Colon (tissue), 2 donors: ENCODE data around the gene SH2D3A.

Experiments
- FAIRE-seq: peaks from 2 replicates; lab custom pipeline; 2012; peaks lifted over from hg19 to GRCh38; lab: Jason Lieb, UNC
- donor health status: control.
- donor health status: control.

The SH2D3A gene

DNA sequence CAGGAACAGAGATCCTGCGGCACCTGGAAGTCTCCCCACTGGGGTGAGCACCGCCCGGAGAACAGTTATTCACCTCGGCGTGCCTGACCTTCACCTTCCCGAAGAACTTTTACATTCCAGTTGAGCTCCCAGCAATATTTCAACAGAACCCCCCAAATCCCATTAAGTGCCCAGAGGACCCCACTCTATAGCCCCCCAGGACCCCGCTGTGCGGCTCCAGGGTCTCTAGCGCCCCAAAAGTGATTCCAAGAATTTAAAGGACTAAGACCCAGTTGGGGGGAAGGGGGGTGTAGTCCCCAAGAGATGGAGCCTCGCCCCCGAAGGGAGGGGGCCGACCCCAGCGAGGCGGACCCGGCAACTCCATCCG lies 30.3 kb downstream of the SH2D3A start:
- no peak for FAIRE-seq

GRCh38 chr19:6736169-6736916 lies 30.9 kb downstream of the SH2D3A start:
- no peak for FAIRE-seq

DNA sequence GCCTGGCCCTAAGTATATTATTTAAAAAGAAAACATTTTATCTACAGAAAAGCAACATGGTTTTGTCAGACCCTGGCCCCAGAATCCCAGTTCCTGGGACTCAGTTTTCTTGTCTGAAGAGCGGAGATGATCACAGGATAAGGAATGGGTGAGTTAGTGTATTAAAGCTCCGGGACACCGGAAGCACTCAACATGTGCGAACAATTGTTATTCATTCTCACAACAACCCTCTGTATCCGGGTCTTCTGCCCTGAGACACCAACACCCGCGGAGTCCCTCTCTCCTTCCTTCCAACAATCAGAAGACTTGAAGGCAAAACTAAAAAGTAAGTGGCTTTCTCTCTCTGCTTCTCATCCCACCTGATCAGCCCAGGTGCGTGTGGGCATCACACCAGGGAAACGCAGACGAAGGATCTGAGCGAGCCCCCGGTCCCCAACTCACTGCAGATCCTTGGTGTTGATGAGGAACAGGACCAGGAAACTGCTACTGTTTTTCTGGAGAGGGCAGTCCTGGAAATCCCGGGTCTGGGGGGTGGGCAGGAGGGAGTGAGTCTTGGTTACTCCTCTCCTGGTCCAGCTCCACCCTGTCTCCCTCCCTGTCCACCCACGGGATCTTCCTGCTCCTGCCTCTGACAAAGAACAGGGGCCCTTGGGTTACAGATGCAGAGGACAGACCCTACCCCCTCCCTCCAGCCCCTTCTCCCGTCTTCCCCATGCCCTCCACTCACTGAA lies 31.9 kb downstream of the SH2D3A start:
- no peak for FAIRE-seq

DNA sequence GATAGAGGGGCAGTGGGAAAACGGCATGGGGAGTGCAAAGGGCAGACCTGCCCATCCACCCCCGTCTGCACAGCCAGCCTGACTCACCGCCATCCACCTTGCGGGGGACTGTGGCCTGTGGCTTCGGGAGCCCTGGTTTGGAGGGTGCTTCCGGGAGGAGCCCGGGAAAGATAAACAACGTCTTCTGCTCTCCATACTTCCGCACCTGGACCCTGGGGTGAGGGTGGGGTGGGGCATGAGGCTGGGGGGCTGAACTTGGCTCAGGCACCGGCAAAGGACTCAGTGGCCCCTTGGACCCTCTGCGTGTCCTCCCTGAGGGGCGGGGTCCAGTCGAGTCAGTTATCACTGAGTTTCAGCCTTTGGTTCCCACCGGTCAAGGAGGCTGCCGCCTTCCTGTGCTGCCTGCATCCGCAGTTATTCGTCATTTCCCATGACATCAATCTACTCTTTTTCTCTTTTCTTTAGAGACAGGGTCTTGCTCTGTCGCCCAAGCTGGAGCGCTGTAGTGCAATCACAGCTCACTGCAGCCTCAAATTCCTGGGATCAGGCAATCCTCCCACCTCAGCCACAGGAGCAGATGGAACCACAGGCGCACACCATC lies 33.0 kb downstream of the SH2D3A start:
- FAIRE-seq, result no peak

- FAIRE-seq, result no peak
Observed at GRCh38 chr19:6733338-6734095, 33.7 kb downstream of the SH2D3A start.

DNA sequence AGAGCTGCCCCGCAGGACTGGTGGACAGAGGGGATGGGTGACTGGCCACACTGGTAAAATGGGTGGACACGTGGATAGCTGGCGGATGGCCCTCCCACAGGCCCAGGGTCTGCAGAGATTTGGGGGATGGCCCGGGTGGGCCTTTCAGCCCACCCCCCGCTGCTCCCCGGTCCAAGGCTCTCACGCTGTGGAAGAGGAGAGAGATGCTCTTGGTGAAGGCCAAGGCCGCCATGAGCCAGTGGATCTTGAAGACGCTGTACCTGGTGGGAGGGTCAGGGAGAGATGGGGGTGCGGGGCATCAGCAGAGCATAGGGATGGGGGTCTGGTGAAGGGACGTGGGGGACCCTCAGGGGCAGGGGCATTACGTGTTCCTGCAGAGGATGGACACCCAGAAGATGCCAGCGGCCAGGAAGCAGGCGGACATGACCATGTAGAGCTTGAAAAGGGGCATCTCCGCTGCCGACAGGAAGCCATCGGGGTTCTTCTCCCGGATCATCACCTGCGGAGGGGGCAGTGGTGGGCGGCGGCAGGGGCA lies 34.4 kb downstream of the SH2D3A start:
- no peak for FAIRE-seq

DNA sequence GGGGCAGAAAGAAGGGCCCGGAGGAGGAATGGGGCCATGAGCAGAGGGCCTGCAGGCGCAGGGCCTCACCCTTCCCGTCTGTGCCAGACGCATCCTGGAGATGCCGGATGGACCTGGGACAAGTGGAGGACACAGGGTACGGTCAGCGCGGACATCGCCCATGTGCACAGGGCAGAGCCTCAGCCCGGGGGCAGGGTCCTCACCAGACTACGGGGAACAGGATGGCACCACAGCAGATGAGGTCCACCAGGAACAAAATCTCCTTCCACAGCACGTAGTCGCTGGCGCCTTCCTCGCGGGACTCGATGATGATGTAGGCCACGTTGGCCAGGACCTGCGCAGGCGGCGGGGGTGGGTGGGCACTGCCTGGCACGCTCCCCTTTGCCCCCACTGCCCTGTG lies 35.4 kb downstream of the SH2D3A start:
- FAIRE-seq, result no peak

GRCh38 chr19:6730941-6731670 lies 36.1 kb downstream of the SH2D3A start:
- no peak for FAIRE-seq

DNA sequence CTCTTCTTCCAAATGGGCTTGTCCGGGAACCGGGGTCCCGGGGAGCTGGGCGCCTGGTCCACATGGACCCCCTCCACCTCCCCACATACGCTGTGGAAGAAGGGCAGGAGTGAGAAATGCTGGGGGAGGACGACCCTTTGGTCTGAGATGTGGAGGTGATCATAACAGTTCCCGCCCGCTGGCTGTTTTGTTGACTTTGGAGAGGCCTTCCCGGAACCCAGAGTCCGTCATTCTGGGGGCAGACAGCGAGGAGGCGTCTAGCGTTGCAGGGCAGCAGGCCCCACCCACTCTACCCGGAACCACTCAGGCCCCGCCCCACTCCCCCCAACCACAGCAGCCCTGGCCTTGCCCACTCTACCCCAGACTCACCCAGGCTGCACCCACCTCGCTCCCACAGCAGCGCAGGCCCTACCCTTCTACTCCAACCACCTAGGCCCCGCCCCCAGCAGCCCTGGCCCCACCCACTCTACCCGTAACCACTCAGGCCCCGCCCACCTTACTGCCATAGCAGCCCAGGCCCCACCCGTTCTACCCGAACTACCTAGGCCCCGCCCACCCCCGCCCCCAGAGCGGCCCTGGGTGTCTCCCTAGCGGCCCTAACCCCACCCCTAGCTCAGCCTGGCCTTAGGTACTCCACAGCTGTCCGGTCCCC lies 37.0 kb downstream of the SH2D3A start:
- FAIRE-seq, result no peak

- no peak for FAIRE-seq
Observed at GRCh38 chr19:6729573-6730152, 37.6 kb downstream of the SH2D3A start.

DNA sequence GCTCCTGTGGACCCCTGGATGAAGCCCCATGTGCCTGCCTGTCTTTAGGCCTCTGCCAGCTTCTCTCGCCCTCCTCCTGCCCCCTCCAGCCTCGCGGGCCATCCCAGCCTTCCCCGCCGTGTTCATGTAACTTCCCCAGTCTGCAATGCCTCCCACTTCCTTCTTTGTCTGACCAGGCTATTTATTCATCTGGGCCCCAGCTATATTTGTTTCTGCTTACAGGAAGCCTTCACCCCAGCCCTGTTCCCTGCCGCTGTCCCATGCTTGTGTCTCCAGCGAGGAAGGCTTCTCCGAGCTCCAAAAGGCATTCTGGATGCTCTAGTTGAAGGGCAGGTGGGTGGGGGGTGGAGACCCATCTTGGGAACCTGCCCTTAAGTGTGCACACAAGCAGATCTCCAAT lies 38.9 kb downstream of the SH2D3A start:
- no peak for FAIRE-seq

- FAIRE-seq, result no peak
Observed at GRCh38 chr19:6725513-6726231, 41.6 kb downstream of the SH2D3A start.

- no peak for FAIRE-seq
Observed at GRCh38 chr19:6724631-6725492, 42.4 kb downstream of the SH2D3A start.

- no peak for FAIRE-seq
Observed at GRCh38 chr19:6723738-6724137, 43.5 kb downstream of the SH2D3A start.

GRCh38 chr19:6723108-6723618 lies 44.1 kb downstream of the SH2D3A start:
- FAIRE-seq, result no peak

GRCh38 chr19:6721773-6722172 lies 45.5 kb downstream of the SH2D3A start:
- FAIRE-seq, result no peak

GRCh38 chr19:6721138-6721474 lies 46.1 kb downstream of the SH2D3A start:
- FAIRE-seq, result no peak

GRCh38 chr19:6720369-6721137 lies 46.7 kb downstream of the SH2D3A start, which contains the start of gene C3:
Gene C3 (minus strand): TSS chr19:6720650. CDS start chr19:6720589, 61 bp downstream.
- no peak for FAIRE-seq
